ENCODE data around the gene ZNRF2. TPM values are rescaled to one million over a fixed set of nuclear protein-coding genes. Genes with fewer than 3 reads are reported as not detected.

Gene ZNRF2
- total RNA-seq, 1 donor = 6.5 TPM

DNA sequence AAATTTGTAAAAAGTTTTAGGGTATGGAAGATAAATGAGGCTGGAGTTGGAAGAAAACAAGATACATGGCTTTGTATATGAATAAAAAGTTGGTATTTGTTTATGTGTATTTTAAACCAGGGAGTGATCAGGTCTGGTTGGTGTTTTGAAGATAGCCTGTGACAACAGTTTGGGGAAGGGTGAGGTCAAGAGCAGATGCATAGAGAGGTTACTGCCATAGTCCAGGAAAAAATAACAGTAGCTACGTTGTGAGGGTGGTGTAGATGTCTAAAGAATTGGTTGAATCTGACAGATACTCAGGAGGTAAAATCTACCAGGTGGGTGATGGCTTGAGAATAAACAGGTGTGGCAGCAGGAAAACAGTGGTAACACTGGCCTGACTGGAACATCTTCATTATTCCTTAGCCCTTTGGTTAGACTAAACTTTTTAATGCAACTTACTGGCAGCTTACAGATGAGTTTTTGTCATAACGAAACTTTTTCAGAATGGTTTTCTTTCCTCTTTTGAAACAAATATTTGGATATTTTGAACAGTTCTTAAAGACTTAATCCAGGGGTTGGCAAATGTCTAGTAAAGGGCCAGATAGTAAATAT lies 25.5 kb downstream of the ZNRF2 start:
- H3K4me3 ChIP-seq (ENCODE audit: low read depth, low read length) = no peak overlapping the region
- no peak for TF ChIP-seq CTCF (IDR thresholded peaks at IDR 0.05; ENCODE audit: insufficient read depth, low read depth, low read length)
- DNase-seq (ENCODE audit: low read depth) = no peak

- H3K4me3 ChIP-seq (ENCODE audit: low read depth, low read length) = no peak overlapping the region
- TF ChIP-seq CTCF (IDR thresholded peaks at IDR 0.05; ENCODE audit: insufficient read depth, low read depth, low read length) = no peak
- DNase-seq (ENCODE audit: low read depth) = no peak
These were observed 26.4 kb downstream of the ZNRF2 start for GRCh38 chr7:30310674-30311362.

GRCh38 chr7:30312178-30312577 lies 27.8 kb downstream of the ZNRF2 start:
- no peak overlapping the region for H3K4me3 ChIP-seq (ENCODE audit: low read depth, low read length)
- no peak for DNase-seq (ENCODE audit: low read depth)
- TF ChIP-seq CTCF (IDR thresholded peaks at IDR 0.05; ENCODE audit: insufficient read depth, low read depth, low read length) = no peak

DNA sequence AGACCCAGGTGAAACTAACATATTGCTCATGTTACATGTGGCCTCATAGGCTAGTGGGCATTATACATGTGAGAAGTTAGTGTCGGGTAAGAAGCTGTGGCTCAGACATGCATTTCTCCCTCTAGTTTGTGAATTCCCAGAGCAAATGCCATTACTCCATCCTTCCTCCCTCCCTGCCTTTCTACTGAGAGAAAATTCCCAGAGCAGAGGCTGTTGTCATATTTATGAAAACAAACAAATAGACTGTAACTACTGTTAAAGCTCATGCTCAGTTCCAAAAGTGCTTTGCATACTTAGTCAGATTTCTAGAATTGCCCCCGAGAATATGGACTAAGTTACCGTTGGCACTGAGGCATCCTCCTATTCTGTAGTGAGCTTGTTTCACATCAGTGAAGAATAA lies 29.0 kb downstream of the ZNRF2 start:
- H3K4me3 ChIP-seq (ENCODE audit: low read depth, low read length) = no peak overlapping the region
- peak; percentile 39 for DNase-seq (ENCODE audit: low read depth)
- no peak for TF ChIP-seq CTCF (IDR thresholded peaks at IDR 0.05; ENCODE audit: insufficient read depth, low read depth, low read length)

- TF ChIP-seq CTCF (IDR thresholded peaks at IDR 0.05; ENCODE audit: insufficient read depth, low read depth, low read length) = no peak
- no peak overlapping the region for H3K4me3 ChIP-seq (ENCODE audit: low read depth, low read length)
- no peak for DNase-seq (ENCODE audit: low read depth)
These were observed 29.4 kb downstream of the ZNRF2 start for GRCh38 chr7:30313793-30314192.

- no peak overlapping the region for H3K4me3 ChIP-seq (ENCODE audit: low read depth, low read length)
- TF ChIP-seq CTCF (IDR thresholded peaks at IDR 0.05; ENCODE audit: insufficient read depth, low read depth, low read length) = no peak
These were observed 31.2 kb downstream of the ZNRF2 start for GRCh38 chr7:30315589-30315988.

More at GRCh38 chr7:30315589-30315988, 31.2 kb downstream of the ZNRF2 start:
- DNase-seq (ENCODE audit: low read depth) = no peak

Data from fibroblast of villous mesenchyme (primary cell).